Measurements from ENCODE around the gene SNW1.

Gene SNW1

DNA sequence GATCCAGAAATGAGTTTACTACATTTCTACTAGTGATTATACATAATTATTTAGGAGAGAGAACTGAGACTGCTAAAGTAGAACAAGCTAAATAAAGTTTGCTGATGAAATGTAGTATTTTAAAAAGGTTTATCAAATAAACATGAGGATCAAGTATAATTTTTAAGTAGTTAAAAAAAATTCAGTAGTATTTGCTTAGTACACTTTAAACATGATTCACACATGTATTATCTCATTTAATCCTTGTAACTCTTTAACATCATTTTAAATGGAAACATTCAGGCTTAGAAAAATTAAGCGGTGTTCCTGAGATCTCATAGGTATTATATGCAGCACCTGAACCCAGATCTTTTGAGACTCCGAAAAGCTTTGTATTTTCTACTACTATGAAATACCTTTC is 8.7 kb downstream of the SNW1 start:
- TF ChIP-seq TCF12 (IDR thresholded peaks at IDR 0.05; ENCODE audit: low read depth) (no peak), EGR1 (IDR thresholded peaks at IDR 0.05) (no peak), TEAD4 (IDR thresholded peaks at IDR 0.05) (no peak), ZBTB7A (IDR thresholded peaks at IDR 0.05; ENCODE audit: low read depth) (no peak)

DNA sequence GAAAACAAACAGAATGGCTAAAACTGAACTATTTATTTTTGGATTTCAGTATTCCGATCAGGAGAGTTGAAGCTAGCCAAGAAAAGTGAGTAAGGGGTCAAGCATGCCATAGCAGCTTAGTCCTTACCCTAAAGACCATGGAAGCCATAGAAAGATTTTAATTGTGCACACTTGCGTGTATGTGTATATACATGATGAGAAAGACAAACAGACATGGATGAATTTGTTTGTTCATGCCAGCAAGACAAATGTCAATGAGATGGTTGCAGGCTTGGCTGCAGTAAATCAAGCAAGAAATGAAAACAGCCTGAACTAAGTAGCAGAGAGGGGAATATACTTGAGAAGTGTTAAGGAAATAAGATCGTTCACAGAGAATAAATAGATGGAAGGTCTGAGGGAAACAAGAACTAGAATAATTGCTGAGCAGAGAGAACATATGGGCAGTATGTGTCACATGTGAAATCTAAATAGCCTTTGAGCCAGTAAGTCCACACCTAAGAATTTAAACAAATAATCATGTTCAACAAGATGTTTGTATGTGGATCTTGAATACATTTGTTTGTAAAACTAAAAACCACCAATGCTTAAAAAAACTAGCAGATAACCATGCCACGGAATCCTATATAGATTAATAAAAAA is 14.8 kb downstream of the SNW1 start:
- TF ChIP-seq, protein P1, sequence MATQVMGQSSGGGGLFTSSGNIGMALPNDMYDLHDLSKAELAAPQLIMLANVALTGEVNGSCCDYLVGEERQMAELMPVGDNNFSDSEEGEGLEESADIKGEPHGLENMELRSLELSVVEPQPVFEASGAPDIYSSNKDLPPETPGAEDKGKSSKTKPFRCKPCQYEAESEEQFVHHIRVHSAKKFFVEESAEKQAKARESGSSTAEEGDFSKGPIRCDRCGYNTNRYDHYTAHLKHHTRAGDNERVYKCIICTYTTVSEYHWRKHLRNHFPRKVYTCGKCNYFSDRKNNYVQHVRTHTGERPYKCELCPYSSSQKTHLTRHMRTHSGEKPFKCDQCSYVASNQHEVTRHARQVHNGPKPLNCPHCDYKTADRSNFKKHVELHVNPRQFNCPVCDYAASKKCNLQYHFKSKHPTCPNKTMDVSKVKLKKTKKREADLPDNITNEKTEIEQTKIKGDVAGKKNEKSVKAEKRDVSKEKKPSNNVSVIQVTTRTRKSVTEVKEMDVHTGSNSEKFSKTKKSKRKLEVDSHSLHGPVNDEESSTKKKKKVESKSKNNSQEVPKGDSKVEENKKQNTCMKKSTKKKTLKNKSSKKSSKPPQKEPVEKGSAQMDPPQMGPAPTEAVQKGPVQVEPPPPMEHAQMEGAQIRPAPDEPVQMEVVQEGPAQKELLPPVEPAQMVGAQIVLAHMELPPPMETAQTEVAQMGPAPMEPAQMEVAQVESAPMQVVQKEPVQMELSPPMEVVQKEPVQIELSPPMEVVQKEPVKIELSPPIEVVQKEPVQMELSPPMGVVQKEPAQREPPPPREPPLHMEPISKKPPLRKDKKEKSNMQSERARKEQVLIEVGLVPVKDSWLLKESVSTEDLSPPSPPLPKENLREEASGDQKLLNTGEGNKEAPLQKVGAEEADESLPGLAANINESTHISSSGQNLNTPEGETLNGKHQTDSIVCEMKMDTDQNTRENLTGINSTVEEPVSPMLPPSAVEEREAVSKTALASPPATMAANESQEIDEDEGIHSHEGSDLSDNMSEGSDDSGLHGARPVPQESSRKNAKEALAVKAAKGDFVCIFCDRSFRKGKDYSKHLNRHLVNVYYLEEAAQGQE (IDR thresholded peaks at IDR 0.05; ENCODE audit: low read depth), result no peak
- no peak for TF ChIP-seq EP300 (IDR thresholded peaks at IDR 0.05; ENCODE audit: borderline replicate concordance)
- TF ChIP-seq TEAD4 (IDR thresholded peaks at IDR 0.05), result no peak
- TF ChIP-seq TAF1 (IDR thresholded peaks at IDR 0.05; ENCODE audit: low read depth), result no peak
- no peak for TF ChIP-seq TCF12 (IDR thresholded peaks at IDR 0.05; ENCODE audit: low read depth)
- TF ChIP-seq CEBPB (IDR thresholded peaks at IDR 0.05), result no peak
- TF ChIP-seq, protein P2, sequence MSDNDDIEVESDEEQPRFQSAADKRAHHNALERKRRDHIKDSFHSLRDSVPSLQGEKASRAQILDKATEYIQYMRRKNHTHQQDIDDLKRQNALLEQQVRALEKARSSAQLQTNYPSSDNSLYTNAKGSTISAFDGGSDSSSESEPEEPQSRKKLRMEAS (IDR thresholded peaks at IDR 0.05), result no peak
- no peak for TF ChIP-seq NFIC (IDR thresholded peaks at IDR 0.05)
- no peak for TF ChIP-seq CREB1 (IDR thresholded peaks at IDR 0.05; ENCODE audit: low read depth)

DNA sequence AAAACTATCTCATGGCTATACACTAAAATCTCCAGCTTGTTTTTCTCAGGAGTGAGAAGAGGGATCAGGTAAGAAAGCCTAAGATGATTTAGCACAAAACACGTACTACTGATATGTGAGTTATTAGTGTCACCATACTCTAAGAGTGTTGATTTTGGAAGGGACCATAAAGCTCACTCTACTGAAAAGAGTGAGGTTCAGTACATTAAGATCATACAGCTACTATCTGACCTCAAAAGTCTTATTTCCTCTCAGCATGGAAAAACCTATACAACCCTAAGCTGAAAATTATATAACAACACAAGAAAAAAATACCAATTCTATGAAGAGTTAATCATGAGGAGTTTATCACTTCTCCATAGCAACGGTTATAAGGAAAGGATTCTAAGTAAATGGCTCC is 19.5 kb downstream of the SNW1 start:
- TF ChIP-seq CREB1 (IDR thresholded peaks at IDR 0.05; ENCODE audit: low read depth) (no peak), YY1 (IDR thresholded peaks at IDR 0.05; ENCODE audit: low read depth) (no peak), NFIC (IDR thresholded peaks at IDR 0.05) (no peak), EGR1 (IDR thresholded peaks at IDR 0.05) (no peak), ZBTB7A (IDR thresholded peaks at IDR 0.05; ENCODE audit: low read depth) (no peak), FOXM1 (IDR thresholded peaks at IDR 0.05; ENCODE audit: borderline replicate concordance, low read depth) (no peak), TEAD4 (IDR thresholded peaks at IDR 0.05) (no peak), RAD21 (IDR thresholded peaks at IDR 0.05; ENCODE audit: low read depth) (no peak), TCF12 (IDR thresholded peaks at IDR 0.05; ENCODE audit: low read depth) (no peak), CEBPB (IDR thresholded peaks at IDR 0.05) (no peak), TAF1 (IDR thresholded peaks at IDR 0.05; ENCODE audit: low read depth) (no peak), EP300 (IDR thresholded peaks at IDR 0.05; ENCODE audit: borderline replicate concordance) (no peak)
- TF ChIP-seq, protein P1 (IDR thresholded peaks at IDR 0.05; ENCODE audit: low read depth), result no peak
- TF ChIP-seq, protein P3, sequence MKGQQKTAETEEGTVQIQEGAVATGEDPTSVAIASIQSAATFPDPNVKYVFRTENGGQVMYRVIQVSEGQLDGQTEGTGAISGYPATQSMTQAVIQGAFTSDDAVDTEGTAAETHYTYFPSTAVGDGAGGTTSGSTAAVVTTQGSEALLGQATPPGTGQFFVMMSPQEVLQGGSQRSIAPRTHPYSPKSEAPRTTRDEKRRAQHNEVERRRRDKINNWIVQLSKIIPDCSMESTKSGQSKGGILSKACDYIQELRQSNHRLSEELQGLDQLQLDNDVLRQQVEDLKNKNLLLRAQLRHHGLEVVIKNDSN (IDR thresholded peaks at IDR 0.05), result no peak
- TF ChIP-seq, protein P2 (IDR thresholded peaks at IDR 0.05), result no peak

DNA sequence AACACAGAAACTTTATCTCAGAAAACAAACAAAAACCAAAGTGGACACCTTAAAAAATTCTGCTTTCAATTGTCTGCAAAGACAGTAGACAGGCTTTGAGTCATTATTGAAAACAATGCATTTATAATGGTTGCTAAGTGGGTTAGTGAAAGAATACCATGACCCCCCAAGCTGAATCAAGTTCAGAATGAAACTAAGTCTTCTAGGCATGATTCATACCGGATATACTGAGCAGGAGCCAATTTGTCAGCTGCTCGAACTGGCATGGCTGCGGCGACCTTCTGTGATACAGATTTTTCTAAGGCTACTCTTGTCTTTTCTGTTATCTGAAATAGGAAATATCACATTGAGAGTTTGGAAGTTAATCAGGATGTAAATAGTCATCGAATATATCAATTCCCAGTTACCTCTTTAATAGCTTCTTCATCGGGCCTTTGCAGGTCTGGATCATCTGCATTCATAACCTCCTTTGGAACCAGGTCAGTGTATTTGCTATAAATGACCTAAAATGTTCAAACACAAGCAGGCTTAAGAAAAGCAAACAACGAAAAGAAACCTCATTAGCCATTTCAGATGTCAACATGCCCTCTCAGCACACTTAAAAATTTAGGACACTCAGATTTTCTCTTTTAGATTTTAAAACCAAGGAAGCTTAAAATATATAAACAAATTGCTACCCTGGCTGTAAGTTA is 22.3 kb downstream of the SNW1 start:
- TF ChIP-seq FOXM1 (IDR thresholded peaks at IDR 0.05; ENCODE audit: borderline replicate concordance, low read depth) (no peak), EGR1 (IDR thresholded peaks at IDR 0.05) (no peak), RAD21 (IDR thresholded peaks at IDR 0.05; ENCODE audit: low read depth) (no peak), NFIC (IDR thresholded peaks at IDR 0.05) (no peak), TCF12 (IDR thresholded peaks at IDR 0.05; ENCODE audit: low read depth) (no peak), ZBTB7A (IDR thresholded peaks at IDR 0.05; ENCODE audit: low read depth) (no peak), EP300 (IDR thresholded peaks at IDR 0.05; ENCODE audit: borderline replicate concordance) (no peak), TEAD4 (IDR thresholded peaks at IDR 0.05) (no peak), TAF1 (IDR thresholded peaks at IDR 0.05; ENCODE audit: low read depth) (no peak), CEBPB (IDR thresholded peaks at IDR 0.05) (no peak), CREB1 (IDR thresholded peaks at IDR 0.05; ENCODE audit: low read depth) (no peak), YY1 (IDR thresholded peaks at IDR 0.05; ENCODE audit: low read depth) (no peak)
- TF ChIP-seq, protein P3 (IDR thresholded peaks at IDR 0.05), result no peak
- TF ChIP-seq, protein P2 (IDR thresholded peaks at IDR 0.05), result no peak

DNA sequence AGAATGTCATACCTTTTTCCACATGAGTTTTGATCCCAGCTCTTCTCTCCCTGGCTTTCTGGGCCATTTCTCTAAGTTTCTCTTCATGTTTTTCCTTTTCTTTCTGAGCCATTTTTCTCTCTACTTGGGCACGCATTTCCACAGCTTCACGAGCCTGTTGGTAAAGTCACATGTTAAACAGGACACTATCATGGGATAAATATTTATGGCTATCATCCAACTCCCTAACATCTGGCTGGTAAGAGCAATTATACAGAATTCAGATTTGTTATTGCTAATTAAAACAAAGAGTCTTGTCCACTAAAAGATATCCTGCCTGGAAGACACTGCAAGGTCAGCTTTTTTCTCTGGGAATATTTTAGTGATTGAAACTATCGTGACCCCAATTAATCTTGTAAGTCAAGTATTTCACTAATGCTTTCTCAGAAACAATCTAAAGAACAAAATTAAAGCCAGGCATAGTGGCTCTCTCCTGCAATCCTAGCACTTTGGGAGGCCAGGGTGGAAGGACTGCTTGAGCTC is 29.9 kb downstream of the SNW1 start:
- TF ChIP-seq NFIC (IDR thresholded peaks at IDR 0.05), result no peak
- no peak for TF ChIP-seq TAF1 (IDR thresholded peaks at IDR 0.05; ENCODE audit: low read depth)
- no peak for TF ChIP-seq FOXM1 (IDR thresholded peaks at IDR 0.05; ENCODE audit: borderline replicate concordance, low read depth)
- TF ChIP-seq TEAD4 (IDR thresholded peaks at IDR 0.05), result no peak
- TF ChIP-seq TCF12 (IDR thresholded peaks at IDR 0.05; ENCODE audit: low read depth), result no peak
- TF ChIP-seq, protein P1 (IDR thresholded peaks at IDR 0.05; ENCODE audit: low read depth), result no peak
- TF ChIP-seq, protein P3 (IDR thresholded peaks at IDR 0.05), result no peak
